ENCODE measurements around the gene LPAR2. TPM values are rescaled to one million over a fixed set of nuclear protein-coding genes. Genes with fewer than 3 reads are reported as not detected.
A peak's percentile ranks its signal among the peaks of the same experiment; 100 is the strongest.

LPAR2 gene
- total RNA-seq, 1 experiment from 2014 or later: 27.3 TPM

GRCh38 chr19:19655051-19655594 lies 27.1 kb upstream of the LPAR2 start:
- no peak overlapping the region for H3K4me3 Mint-ChIP-seq (ENCODE audit: low read depth, unreplicated experiment)
- no peak for TF ChIP-seq CTCF (IDR thresholded peaks at IDR 0.05; ENCODE audit: unreplicated experiment)
- DNase-seq: no peak
- CTCF ChIA-PET: no interaction called here
- no peak overlapping the region for H3K27ac Mint-ChIP-seq (ENCODE audit: unreplicated experiment)
- no peaks in the 10 kb centered on the region for H3K4me1 Mint-ChIP-seq (ENCODE audit: low read depth, unreplicated experiment)
- H3K27me3 Mint-ChIP-seq (ENCODE audit: unreplicated experiment): no peaks in the 10 kb centered on the region
- BruUV-seq (replicated peaks): no TSS peak
- H3K9me3 Mint-ChIP-seq (ENCODE audit: low read depth, unreplicated experiment): no peaks in the 10 kb centered on the region
- peaks cover 27% of the 10 kb centered on the region for H3K36me3 Mint-ChIP-seq (ENCODE audit: insufficient read depth, unreplicated experiment)
- intact Hi-C loops (cut with micrococcal nuclease; ENCODE audit: unreplicated experiment): no loop called here

GRCh38 chr19:19654441-19654840 lies 26.4 kb upstream of the LPAR2 start:
- intact Hi-C loops (cut with micrococcal nuclease; ENCODE audit: unreplicated experiment): no loop called here
- no peak for TF ChIP-seq CTCF (IDR thresholded peaks at IDR 0.05; ENCODE audit: unreplicated experiment)
- Mint-ChIP-seq H3K36me3 (ENCODE audit: insufficient read depth, unreplicated experiment) (peaks cover 28% of the 10 kb centered on the region), H3K9me3 (ENCODE audit: low read depth, unreplicated experiment) (no peaks in the 10 kb centered on the region), H3K27ac (ENCODE audit: unreplicated experiment) (no peak overlapping the region), H3K4me1 (ENCODE audit: low read depth, unreplicated experiment) (no peaks in the 10 kb centered on the region), H3K27me3 (ENCODE audit: unreplicated experiment) (no peaks in the 10 kb centered on the region), H3K4me3 (ENCODE audit: low read depth, unreplicated experiment) (no peak overlapping the region)
- DNase-seq: no peak
- BruUV-seq (replicated peaks): no TSS peak
- CTCF ChIA-PET: no interaction called here

- Mint-ChIP-seq H3K36me3 (ENCODE audit: insufficient read depth, unreplicated experiment) (peaks cover 33% of the 10 kb centered on the region), H3K27ac (ENCODE audit: unreplicated experiment) (no peak overlapping the region), H3K4me3 (ENCODE audit: low read depth, unreplicated experiment) (no peak overlapping the region), H3K27me3 (ENCODE audit: unreplicated experiment) (no peaks in the 10 kb centered on the region), H3K9me3 (ENCODE audit: low read depth, unreplicated experiment) (no peaks in the 10 kb centered on the region), H3K4me1 (ENCODE audit: low read depth, unreplicated experiment) (no peaks in the 10 kb centered on the region)
- DNase-seq: no peak
- intact Hi-C loops (cut with micrococcal nuclease; ENCODE audit: unreplicated experiment): no loop called here
- no TSS peak for BruUV-seq (replicated peaks)
- CTCF ChIA-PET: no interaction called here
- TF ChIP-seq CTCF (IDR thresholded peaks at IDR 0.05; ENCODE audit: unreplicated experiment): no peak
Measured at GRCh38 chr19:19653597-19654147, 25.7 kb upstream of the LPAR2 start.

- DNase-seq: no peak
- Mint-ChIP-seq H3K4me3 (ENCODE audit: low read depth, unreplicated experiment) (no peak overlapping the region), H3K9me3 (ENCODE audit: low read depth, unreplicated experiment) (no peaks in the 10 kb centered on the region), H3K36me3 (ENCODE audit: insufficient read depth, unreplicated experiment) (peaks cover 40% of the 10 kb centered on the region), H3K4me1 (ENCODE audit: low read depth, unreplicated experiment) (no peaks in the 10 kb centered on the region), H3K27me3 (ENCODE audit: unreplicated experiment) (no peaks in the 10 kb centered on the region), H3K27ac (ENCODE audit: unreplicated experiment) (peak overlapping the region; percentile 47)
- intact Hi-C loops (cut with micrococcal nuclease; ENCODE audit: unreplicated experiment): no loop called here
- CTCF ChIA-PET: no interaction called here
- no peak for TF ChIP-seq CTCF (IDR thresholded peaks at IDR 0.05; ENCODE audit: unreplicated experiment)
- BruUV-seq (replicated peaks): no TSS peak
Measured at GRCh38 chr19:19652482-19653295, 24.7 kb upstream of the LPAR2 start.
